ENCODE measurements around the gene TAF6.

The TAF6 gene

GRCh38 chr7:100087055-100087750, 32.0 kb downstream of the TAF6 start:
- Histone ChIP-seq H3K79me2 (ENCODE audit: low read length) (peaks cover 9% of the 10 kb centered on the region), H3K4me2 (ENCODE audit: low read length) (no peak overlapping the region), H3K27ac (ENCODE audit: low read length) (no peak overlapping the region), H2AFZ (ENCODE audit: low read depth, low read length) (no peak overlapping the region), H4K20me1 (ENCODE audit: insufficient read depth, low read length) (no peaks in the 10 kb centered on the region), H3K27me3 (ENCODE audit: low read depth, low read length) (peaks cover 12% of the 10 kb centered on the region; the same call in 1 of the 2 replicates), H3K9ac (ENCODE audit: low read length) (no peak overlapping the region), H3K4me1 (ENCODE audit: low read length) (peaks cover 16% of the 10 kb centered on the region), H3K9me3 (ENCODE audit: insufficient read depth, low read length) (no peaks in the 10 kb centered on the region), H3K36me3 (replicated peaks; ENCODE audit: low read depth, low read length) (peaks cover 14% of the 10 kb centered on the region), H3K4me3 (ENCODE audit: low read length) (no peak overlapping the region)
- TF ChIP-seq EZH2phosphoT487 (IDR thresholded peaks at IDR 0.05; ENCODE audit: low read depth) (no peak), CTCF (IDR thresholded peaks at IDR 0.05; ENCODE audit: low read depth, low read length) (no peak)

- TF ChIP-seq EZH2phosphoT487 (IDR thresholded peaks at IDR 0.05; ENCODE audit: low read depth) = no peak
- no peak for TF ChIP-seq CTCF (IDR thresholded peaks at IDR 0.05; ENCODE audit: low read depth, low read length)
- H3K4me3 ChIP-seq (ENCODE audit: low read length) = no peak overlapping the region
- H3K36me3 ChIP-seq (replicated peaks; ENCODE audit: low read depth, low read length) = no peaks in the 10 kb centered on the region
- H3K27ac ChIP-seq (ENCODE audit: low read length) = no peak overlapping the region
- no peaks in the 10 kb centered on the region for H3K9me3 ChIP-seq (ENCODE audit: insufficient read depth, low read length)
- peaks cover 20% of the 10 kb centered on the region for H3K79me2 ChIP-seq (ENCODE audit: low read length)
- H3K9ac ChIP-seq (ENCODE audit: low read length) = no peak overlapping the region
- H3K27me3 ChIP-seq (ENCODE audit: low read depth, low read length) = peaks cover 12% of the 10 kb centered on the region; the same call in 1 of the 2 replicates
- H2AFZ ChIP-seq (ENCODE audit: low read depth, low read length) = no peak overlapping the region
- H4K20me1 ChIP-seq (ENCODE audit: insufficient read depth, low read length) = no peaks in the 10 kb centered on the region
- H3K4me2 ChIP-seq (ENCODE audit: low read length) = no peak overlapping the region
- H3K4me1 ChIP-seq (ENCODE audit: low read length) = peaks cover 17% of the 10 kb centered on the region
These were observed 33.6 kb downstream of the TAF6 start for GRCh38 chr7:100085515-100085914.

- H3K4me2 ChIP-seq (ENCODE audit: low read length) = peak overlapping the region; percentile 86
These were observed 36.2 kb downstream of the TAF6 start for GRCh38 chr7:100082978-100083377.

More at GRCh38 chr7:100082978-100083377, 36.2 kb downstream of the TAF6 start:
- no peak overlapping the region for H3K27ac ChIP-seq (ENCODE audit: low read length)
- no peaks in the 10 kb centered on the region for H4K20me1 ChIP-seq (ENCODE audit: insufficient read depth, low read length)
- peak overlapping the region; percentile 62; the same call in 1 of the 2 replicates for H2AFZ ChIP-seq (ENCODE audit: low read depth, low read length)
- peaks cover 12% of the 10 kb centered on the region; the same call in 1 of the 2 replicates for H3K27me3 ChIP-seq (ENCODE audit: low read depth, low read length)
- H3K4me3 ChIP-seq (ENCODE audit: low read length) = peak overlapping the region; percentile 99
- H3K79me2 ChIP-seq (ENCODE audit: low read length) = peaks cover 36% of the 10 kb centered on the region
- TF ChIP-seq CTCF (IDR thresholded peaks at IDR 0.05; ENCODE audit: low read depth, low read length) (no peak), EZH2phosphoT487 (IDR thresholded peaks at IDR 0.05; ENCODE audit: low read depth) (no peak)
- H3K9me3 ChIP-seq (ENCODE audit: insufficient read depth, low read length) = no peaks in the 10 kb centered on the region
- H3K4me1 ChIP-seq (ENCODE audit: low read length) = peaks cover 12% of the 10 kb centered on the region
- H3K9ac ChIP-seq (ENCODE audit: low read length) = no peak overlapping the region; the same call in 1 of the 2 replicates
- peaks cover 13% of the 10 kb centered on the region for H3K36me3 ChIP-seq (replicated peaks; ENCODE audit: low read depth, low read length)

All from OCI-LY3 (cell line).